ENCODE results near the gene OGFOD2. TPM values are rescaled to one million over a fixed set of nuclear protein-coding genes. Genes with fewer than 3 reads are reported as not detected.

The OGFOD2 gene
- total RNA-seq, result 19.5 TPM
- long read RNA-seq, transcript OGFOD2-201 (7 exons, 1,780 nt), result major isoform, 18 of 45 reads
- long read RNA-seq, partial matches to known transcripts, result 5 of 45 reads
- long read RNA-seq, other reads (novel, unspliced or antisense), result 17 of 45 reads

DNA sequence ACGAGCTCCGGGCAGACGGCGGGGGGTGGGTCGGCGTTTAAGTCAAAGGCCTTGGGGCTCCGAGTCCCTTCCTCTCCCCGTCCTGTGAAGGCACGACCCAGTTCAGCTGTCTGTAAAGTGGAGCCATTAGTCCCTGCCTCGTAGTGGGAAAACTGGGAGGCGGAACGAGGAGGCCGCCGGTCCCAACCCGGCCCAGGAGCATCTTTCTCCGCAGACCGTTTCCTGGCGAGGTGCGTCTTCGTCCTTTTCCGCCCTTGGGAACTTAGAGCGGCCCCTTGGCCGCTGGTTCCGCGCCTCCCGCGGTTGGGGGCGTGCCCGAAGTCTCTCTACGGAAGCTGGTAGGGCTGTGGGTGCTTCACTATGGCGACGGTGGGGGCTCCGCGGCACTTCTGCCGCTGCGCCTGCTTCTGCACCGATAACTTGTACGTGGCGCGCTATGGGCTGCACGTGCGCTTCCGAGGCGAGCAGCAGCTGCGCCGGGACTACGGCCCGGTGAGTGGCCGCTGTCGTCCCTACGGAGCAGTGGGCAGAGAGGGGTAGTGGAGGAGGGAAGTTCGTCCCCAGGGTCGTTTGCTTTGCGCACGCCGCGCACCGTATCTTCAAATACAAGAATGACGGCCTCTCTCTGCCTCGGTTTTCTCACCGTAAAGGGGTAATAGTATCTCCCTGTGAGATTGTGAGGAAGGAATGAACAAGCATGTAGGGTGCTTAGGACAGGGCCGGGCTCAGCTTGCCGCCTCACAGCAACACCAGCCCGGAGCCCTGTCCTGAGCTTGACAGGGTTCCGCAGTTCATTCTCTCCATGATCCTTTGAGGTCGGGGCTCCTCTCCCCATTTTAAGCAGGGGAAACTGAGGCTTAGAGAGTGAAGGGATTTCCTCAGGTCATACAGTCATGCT, at the start of gene OGFOD2:
Gene OGFOD2, plus strand, starts transcription at position 353 of the 898 bp plus-strand sequence. Its CDS starts 8 bp downstream, at position 361.
- Histone ChIP-seq H3K36me3 (peaks cover 13% of the 10 kb centered on the region), H3K4me3 (peak within 1 kb of the TSS; percentile 97), H3K4me1 (peaks cover 48% of the 10 kb centered on the region), H3K27ac (peak within 1 kb of the TSS; percentile 99), H3K9me3 (no peaks in the 10 kb centered on the region), H3K27me3 (ENCODE audit: low read depth) (no peaks in the 10 kb centered on the region)
- TF ChIP-seq CTCF (IDR thresholded peaks at IDR 0.05), result no peak
- ATAC-seq (peak; percentile 96 to 97), DNase-seq (peak; percentile 95)
- intact Hi-C loops (cut with DNase I), result no loop called here

DNA sequence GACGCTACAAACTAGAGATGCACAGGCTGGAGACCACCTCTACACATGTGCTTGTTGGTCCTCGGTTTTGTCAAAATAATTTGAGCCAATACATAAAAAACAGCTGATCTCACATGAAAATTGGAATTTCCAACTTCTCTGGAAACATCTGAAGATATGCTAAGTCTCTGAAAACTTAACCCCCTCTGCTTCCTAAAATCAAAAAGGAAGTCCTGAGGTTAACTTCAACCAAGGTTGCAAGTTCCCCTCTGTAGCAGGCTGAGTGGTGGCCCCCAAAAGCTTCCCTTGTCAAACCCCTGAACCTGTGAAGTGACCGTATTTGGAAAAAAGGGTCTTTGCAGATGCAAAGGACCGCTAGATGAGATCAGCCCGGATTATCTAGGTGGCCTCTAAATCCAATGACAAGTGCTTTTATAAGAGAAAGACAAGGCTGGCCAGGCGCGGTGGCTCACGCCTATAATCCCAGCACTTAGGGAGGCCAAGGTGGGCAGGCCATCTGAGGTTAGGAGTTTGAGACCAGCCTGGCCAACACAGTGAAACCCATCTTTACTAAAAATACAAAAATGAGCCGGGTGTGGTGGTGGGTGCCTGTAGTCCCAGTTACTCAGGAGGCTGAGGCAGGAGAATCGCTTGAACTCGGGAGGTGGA, 47.2 kb upstream of the OGFOD2 start:
- no peak for TF ChIP-seq CTCF (IDR thresholded peaks at IDR 0.05)
- Histone ChIP-seq H3K9me3 (no peaks in the 10 kb centered on the region), H3K4me3 (no peak overlapping the region), H3K4me1 (no peaks in the 10 kb centered on the region), H3K27ac (no peak overlapping the region), H3K36me3 (no peaks in the 10 kb centered on the region), H3K27me3 (ENCODE audit: low read depth) (no peaks in the 10 kb centered on the region)
- intact Hi-C loops (cut with DNase I), result no loop called here
- ATAC-seq (no peak), DNase-seq (no peak)

- H3K9me3 ChIP-seq, result no peaks in the 10 kb centered on the region
- H3K36me3 ChIP-seq, result no peaks in the 10 kb centered on the region
- no peak for DNase-seq
- no peak overlapping the region for H3K4me3 ChIP-seq
- TF ChIP-seq CTCF (IDR thresholded peaks at IDR 0.05), result no peak
- intact Hi-C loops (cut with DNase I), result no loop called here
- H3K4me1 ChIP-seq, result no peaks in the 10 kb centered on the region
- no peak overlapping the region for H3K27ac ChIP-seq
- ATAC-seq, result no peak
- no peaks in the 10 kb centered on the region for H3K27me3 ChIP-seq (ENCODE audit: low read depth)
These were observed 46.5 kb upstream of the OGFOD2 start for GRCh38 chr12:122928404-122929147.

GRCh38 chr12:122929148-122929538, 45.9 kb upstream of the OGFOD2 start:
- no peaks in the 10 kb centered on the region for H3K27me3 ChIP-seq (ENCODE audit: low read depth)
- no peaks in the 10 kb centered on the region for H3K9me3 ChIP-seq
- H3K27ac ChIP-seq, result no peak overlapping the region
- ATAC-seq (peak in 1 of 2 donors; percentile 21), DNase-seq (no peak)
- no peaks in the 10 kb centered on the region for H3K4me1 ChIP-seq
- no peaks in the 10 kb centered on the region for H3K36me3 ChIP-seq
- intact Hi-C loops (cut with DNase I), result no loop called here
- no peak overlapping the region for H3K4me3 ChIP-seq
- TF ChIP-seq CTCF (IDR thresholded peaks at IDR 0.05), result no peak

- peak in 1 of 2 donors; percentile 38 for ATAC-seq
These were observed 45.2 kb upstream of the OGFOD2 start for GRCh38 chr12:122929812-122930211.

More at GRCh38 chr12:122929812-122930211, 45.2 kb upstream of the OGFOD2 start:
- H3K36me3 ChIP-seq, result no peaks in the 10 kb centered on the region
- no peak for DNase-seq
- no peak overlapping the region for H3K27ac ChIP-seq
- no peak for TF ChIP-seq CTCF (IDR thresholded peaks at IDR 0.05)
- H3K9me3 ChIP-seq, result no peaks in the 10 kb centered on the region
- H3K4me1 ChIP-seq, result no peaks in the 10 kb centered on the region
- H3K27me3 ChIP-seq (ENCODE audit: low read depth), result no peaks in the 10 kb centered on the region
- intact Hi-C loops (cut with DNase I), result no loop called here
- no peak overlapping the region for H3K4me3 ChIP-seq
